Dendritic cell treated with granulocyte-macrophage colony-stimulating factor and Interleukin-4, amounts not matched to agents 40 ng/mL and 50 ng/mL, for 4 days (primary cell): ENCODE data around the gene NXN.
"Not testable (repeated sequence)": the region's sequence is repeated elsewhere in the genome, so short reads cannot be mapped to it uniquely, and the experiment has no call there.

Experiments
- H3K27ac Mint-ChIP-seq: one replicate; pipeline ENCODE4 v1.8.0; 2022; ENCODE audit warnings: mild to moderate bottlenecking, mixed read lengths
- H3K27me3 Mint-ChIP-seq: one replicate; pipeline ENCODE4 v1.8.0; 2022; ENCODE audit warnings: mild to moderate bottlenecking, mixed read lengths
- H3K36me3 Mint-ChIP-seq: one replicate; pipeline ENCODE4 v1.8.0; 2022; ENCODE audit warnings: low read depth, mixed read lengths
- H3K4me1 Mint-ChIP-seq: one replicate; pipeline ENCODE4 v1.8.0; 2022; ENCODE audit warnings: low read depth, mixed read lengths
- H3K4me3 Mint-ChIP-seq: one replicate; pipeline ENCODE4 v1.8.0; 2022; ENCODE audit warnings: mild to moderate bottlenecking, moderate library complexity, mixed read lengths
- H3K9me3 Mint-ChIP-seq: one replicate; pipeline ENCODE4 v1.8.0; 2022; ENCODE audit warnings: mixed read lengths
- intact Hi-C: fragments of 100-400 bp; cut with micrococcal nuclease; formaldehyde crosslinking; loops from one replicate; pipeline ENCODE4 v1.15.0; 2022

The NXN gene

DNA sequence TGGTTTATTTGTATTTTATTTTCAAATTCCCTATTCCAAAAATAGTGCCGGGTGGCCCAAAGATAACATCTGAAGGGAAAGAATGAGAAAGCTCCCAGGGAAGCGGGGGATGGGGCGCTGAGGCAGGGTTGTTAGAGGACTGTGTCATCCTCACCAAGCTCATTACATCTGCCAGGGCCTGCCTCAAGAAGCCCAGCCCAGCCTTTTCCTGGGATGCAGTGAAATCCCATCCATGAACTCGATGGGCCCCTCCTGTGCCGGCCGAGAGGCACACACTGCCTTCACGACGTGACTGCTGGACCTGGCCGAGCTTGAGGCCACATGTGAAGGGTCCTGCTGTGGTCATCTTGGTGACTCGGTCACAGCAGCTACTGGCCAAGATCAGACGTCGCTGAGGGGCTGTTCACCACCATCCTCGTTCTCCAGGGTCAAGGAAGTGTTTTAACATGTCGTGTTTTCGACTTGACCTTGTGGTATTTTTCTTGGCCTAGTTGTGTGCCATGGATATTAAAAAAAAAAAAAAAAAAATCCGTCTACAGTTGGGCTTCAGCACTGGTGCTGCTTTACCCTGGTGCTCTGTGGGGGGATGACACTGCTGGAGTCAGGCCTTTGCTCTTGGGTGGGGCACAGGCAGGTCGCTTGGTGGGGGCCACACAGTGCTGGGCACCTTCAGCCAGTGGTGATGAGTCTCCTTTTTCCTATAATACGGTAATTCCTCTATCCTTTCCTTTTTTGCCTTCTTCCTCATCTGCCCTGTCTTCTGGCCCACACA is 22.2 kb upstream of the NXN start:
- Mint-ChIP-seq H3K4me3 (no peak overlapping the region), H3K27me3 (no peaks in the 10 kb centered on the region), H3K9me3 (no peaks in the 10 kb centered on the region), H3K27ac (no peak overlapping the region), H3K36me3 (peaks cover 82% of the 10 kb centered on the region), H3K4me1 (peaks cover 47% of the 10 kb centered on the region)
- intact Hi-C loops = no loop called here

DNA sequence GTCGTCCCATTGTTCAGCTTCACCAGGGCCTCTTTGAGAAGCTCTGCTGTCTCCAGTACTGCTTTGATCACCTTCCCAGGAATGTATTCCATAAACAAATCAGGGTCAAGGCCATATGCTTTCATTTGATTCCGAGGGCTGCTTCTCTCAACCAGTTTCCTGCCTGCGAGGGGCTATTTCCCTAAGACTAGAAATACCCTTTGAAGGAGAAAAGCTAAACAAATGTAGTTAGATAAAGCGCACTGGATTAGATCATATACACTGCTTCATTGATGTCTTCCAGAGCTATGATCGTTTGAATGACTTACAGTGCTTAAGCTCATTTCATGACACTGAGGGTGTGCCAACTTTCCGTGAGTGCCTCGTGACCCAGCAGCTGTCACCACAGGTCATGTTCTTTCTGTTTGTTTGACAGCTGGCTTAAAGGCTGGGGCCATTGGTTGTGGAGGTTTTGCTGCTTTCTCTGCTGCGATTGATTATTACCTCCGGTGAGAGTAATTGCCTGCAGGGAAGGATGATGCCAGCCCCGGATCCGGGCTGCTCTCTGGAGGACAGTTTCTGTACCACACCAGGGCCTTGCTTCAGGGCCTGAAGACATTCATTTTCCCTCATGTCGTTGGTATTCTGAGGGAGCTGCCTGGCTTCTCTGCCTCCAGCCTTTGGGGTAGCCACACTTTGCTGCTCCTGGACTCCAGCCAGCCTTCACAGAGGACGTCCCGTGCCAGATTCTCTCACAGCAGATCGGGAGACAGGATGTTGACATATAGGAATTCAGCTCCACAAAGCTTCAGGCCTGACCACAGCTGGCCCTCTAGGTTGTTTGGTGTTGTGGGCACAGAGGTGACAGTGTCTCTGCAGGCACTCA is 21.3 kb upstream of the NXN start:
- H3K36me3 Mint-ChIP-seq = peaks cover 78% of the 10 kb centered on the region
- H3K4me3 Mint-ChIP-seq = no peak overlapping the region
- intact Hi-C loops = no loop called here
- peak overlapping the region; percentile 25 for H3K27ac Mint-ChIP-seq
- no peaks in the 10 kb centered on the region for H3K9me3 Mint-ChIP-seq
- peaks cover 42% of the 10 kb centered on the region for H3K4me1 Mint-ChIP-seq
- H3K27me3 Mint-ChIP-seq = no peaks in the 10 kb centered on the region

DNA sequence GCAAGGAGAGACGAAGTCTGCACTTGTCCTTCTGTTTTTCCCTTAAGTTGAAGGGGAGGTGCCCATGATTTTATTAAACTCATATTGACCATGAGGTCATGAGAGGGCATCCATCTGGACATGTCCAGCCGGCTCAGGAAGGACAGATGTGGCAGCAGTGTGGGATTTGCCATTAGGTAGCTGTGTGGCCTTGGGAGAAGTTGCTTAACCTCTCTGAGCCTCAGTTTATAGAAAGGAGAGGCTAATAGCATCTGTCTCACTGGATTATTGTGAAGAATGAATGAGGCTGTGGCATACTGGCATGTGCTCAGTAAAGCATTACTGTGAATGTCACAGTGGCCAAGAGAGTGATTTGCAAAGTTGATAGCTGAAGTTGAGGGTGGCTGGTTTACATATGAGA is 18.5 kb upstream of the NXN start:
- H3K4me1 Mint-ChIP-seq = peaks cover 29% of the 10 kb centered on the region
- peaks cover 21% of the 10 kb centered on the region for H3K9me3 Mint-ChIP-seq
- no peaks in the 10 kb centered on the region for H3K27me3 Mint-ChIP-seq
- peak overlapping the region; percentile 91 for H3K4me3 Mint-ChIP-seq
- no peak overlapping the region for H3K27ac Mint-ChIP-seq
- intact Hi-C loops = loop anchor here (5.0 kb wide), 1 partner anchor 216 kb away; the partner anchor contains the start of genes GLOD4 and MRM3
- H3K36me3 Mint-ChIP-seq = peaks cover 59% of the 10 kb centered on the region

DNA sequence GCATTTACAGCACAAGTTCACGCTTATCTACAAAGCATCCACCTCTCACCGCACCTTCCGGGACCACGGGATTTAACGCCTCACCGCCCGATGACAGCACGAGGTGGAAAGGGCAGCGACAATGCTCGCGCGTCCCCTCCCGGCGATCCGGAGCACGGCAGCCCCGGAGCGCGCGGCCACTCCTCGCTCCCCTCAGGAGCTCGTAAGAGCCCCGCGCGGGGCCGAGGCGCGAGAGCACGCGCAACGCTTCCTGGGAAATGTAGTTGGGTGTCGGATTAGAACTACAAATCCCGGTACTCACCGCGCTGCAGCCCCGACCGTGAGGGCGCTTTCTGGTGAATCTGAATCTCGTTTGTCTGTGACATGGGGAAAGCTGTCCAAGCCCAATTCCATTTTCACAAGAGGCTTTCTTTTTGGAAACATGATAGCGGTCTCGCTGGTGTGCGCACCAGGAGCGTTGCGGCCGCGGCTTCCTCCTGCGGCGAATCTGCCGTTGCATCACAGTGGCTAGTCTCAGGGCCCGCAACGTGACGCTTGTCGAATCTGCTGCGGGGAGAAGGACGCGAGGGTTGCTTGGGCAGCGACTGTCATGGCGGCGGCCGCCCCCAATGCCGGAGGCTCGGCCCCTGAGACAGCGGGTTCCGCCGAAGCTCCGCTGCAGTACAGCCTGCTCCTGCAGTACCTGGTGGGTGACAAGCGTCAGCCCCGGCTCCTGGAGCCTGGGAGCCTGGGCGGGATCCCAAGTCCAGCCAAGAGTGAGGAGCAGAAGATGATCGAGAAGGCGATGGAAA is 17.2 kb upstream of the NXN start, which contains the start of gene TIMM22:
Gene TIMM22, plus strand, starts transcription at position 576 of the 791 bp plus-strand sequence. Its CDS starts 14 bp downstream, at position 590.
- H3K27ac Mint-ChIP-seq = peak within 1 kb of the TSS; percentile 98

DNA sequence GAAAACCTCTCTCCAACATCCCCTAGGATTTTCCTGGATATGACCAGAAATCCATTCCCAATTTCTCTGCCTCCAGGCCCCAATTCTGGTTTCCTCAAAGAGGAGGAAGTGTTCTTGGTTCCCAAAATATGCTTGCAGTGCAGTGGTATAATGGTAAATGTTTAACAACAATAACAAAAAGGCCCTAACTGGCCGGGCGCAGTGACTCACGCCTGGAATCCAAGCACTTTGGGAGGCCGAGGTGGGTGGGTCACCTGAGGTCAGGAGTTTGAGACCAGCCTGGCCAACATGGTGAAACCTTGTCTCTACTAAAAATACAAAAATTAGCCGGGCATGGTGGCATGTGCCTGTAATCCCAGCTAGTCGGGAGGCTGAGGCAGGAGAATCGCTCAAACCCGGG is 15.7 kb upstream of the NXN start:
- not testable (repeated sequence) for H3K27me3 Mint-ChIP-seq, H3K27ac Mint-ChIP-seq, H3K4me3 Mint-ChIP-seq
- Mint-ChIP-seq H3K9me3 (peaks cover 33% of the 10 kb centered on the region), H3K36me3 (peaks cover 31% of the 10 kb centered on the region), H3K4me1 (peaks cover 19% of the 10 kb centered on the region)
- intact Hi-C loops = loop anchor here (5.0 kb wide), 1 partner anchor 213 kb away; the partner anchor contains the start of genes GLOD4 and MRM3

More for the DNA sequence above, 17.2 kb upstream of the NXN start, which contains the start of gene TIMM22:
- Mint-ChIP-seq H3K27me3 (no peaks in the 10 kb centered on the region), H3K4me1 (peaks cover 19% of the 10 kb centered on the region), H3K36me3 (peaks cover 46% of the 10 kb centered on the region), H3K4me3 (peak within 1 kb of the TSS; percentile 91), H3K9me3 (peaks cover 33% of the 10 kb centered on the region)
- intact Hi-C loops = loop anchor here (5.0 kb wide), 1 partner anchor 214 kb away; the partner anchor contains the start of genes GLOD4 and MRM3

GRCh38 chr17:992933-993332 is 13.4 kb upstream of the NXN start:
- H3K4me1 Mint-ChIP-seq = peaks cover 3% of the 10 kb centered on the region
- intact Hi-C loops = no loop called here
- peaks cover 18% of the 10 kb centered on the region for H3K36me3 Mint-ChIP-seq
- peaks cover 33% of the 10 kb centered on the region for H3K9me3 Mint-ChIP-seq
- H3K27me3 Mint-ChIP-seq = peaks cover 3% of the 10 kb centered on the region
- no peak overlapping the region for H3K4me3 Mint-ChIP-seq
- H3K27ac Mint-ChIP-seq = no peak overlapping the region

DNA sequence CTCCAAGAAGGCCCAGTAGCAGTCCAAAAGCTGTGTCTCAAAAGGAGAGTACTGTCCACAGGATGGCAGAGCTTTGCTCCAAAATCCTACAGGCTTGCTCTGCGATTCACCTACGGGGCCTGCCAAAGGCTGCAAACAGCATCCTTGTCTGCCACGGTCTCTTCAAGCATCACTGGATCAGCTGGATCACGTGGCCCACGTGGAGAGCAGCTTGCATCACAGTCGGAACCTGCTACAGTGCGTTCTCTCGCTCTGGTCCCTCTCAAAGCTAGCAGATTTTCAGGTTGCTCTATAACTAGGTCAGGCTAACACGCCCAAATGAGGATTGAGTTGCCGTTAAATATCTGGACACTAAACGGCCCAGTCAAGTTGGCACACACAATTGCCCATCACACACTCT is 9.0 kb upstream of the NXN start:
- Mint-ChIP-seq H3K36me3 (no peaks in the 10 kb centered on the region), H3K9me3 (peaks cover 17% of the 10 kb centered on the region), H3K27ac (no peak overlapping the region), H3K27me3 (peaks cover 8% of the 10 kb centered on the region), H3K4me3 (no peak overlapping the region), H3K4me1 (no peaks in the 10 kb centered on the region)
- intact Hi-C loops = no loop called here

DNA sequence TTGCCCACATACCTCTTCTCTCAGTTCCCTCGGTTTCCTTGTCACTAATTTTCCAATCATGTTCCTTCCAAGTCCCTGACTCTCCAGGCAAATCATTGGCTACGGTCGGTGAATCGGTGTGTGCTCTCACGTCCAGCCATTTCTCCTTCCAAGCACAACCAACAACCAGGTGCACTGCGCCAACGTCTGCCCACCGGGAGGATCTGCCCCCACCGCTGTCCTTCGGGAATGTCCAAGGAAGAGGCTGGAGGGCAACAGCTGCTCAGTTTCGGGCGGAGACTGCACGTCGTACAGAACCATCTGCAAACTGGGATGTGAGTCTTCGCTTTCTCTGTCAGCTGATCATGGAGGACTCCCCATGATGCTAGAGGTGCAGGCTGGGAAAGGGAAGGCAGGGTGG is 8.4 kb upstream of the NXN start:
- Mint-ChIP-seq H3K4me1 (no peaks in the 10 kb centered on the region), H3K9me3 (peaks cover 11% of the 10 kb centered on the region), H3K36me3 (no peaks in the 10 kb centered on the region), H3K27ac (no peak overlapping the region), H3K27me3 (peaks cover 9% of the 10 kb centered on the region), H3K4me3 (no peak overlapping the region)
- intact Hi-C loops = no loop called here

DNA sequence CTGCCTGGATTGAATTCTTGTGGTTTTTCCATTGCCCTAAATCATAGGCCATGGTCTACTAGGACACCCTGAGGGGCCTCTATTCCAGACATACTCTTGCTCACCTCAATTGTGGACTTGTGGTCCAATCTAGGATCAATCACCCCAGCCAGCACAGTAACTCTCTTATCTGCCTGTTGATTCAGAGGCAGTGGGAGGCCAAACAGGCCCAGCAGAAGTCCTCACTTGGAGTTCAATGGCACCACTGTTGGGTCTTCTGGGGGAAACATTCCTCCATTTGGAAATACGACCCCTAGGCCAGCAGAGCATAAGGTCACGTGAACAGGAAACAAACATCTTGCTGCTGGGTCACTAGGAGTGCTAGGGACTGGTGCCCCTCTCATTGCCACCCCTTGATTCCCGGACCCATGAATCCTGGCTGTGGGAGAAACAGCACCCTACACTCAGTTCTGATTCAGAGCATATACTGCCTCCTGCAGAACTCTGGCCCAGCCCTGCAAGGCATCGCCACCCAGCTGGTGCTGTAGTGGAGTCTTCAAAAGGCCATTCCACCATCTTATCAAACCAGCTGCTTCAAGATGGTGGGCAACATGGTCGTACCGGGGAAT is 6.8 kb upstream of the NXN start:
- Mint-ChIP-seq H3K27ac (no peak overlapping the region), H3K4me1 (no peaks in the 10 kb centered on the region), H3K27me3 (peaks cover 11% of the 10 kb centered on the region), H3K4me3 (no peak overlapping the region), H3K9me3 (no peaks in the 10 kb centered on the region), H3K36me3 (no peaks in the 10 kb centered on the region)
- intact Hi-C loops = no loop called here

DNA sequence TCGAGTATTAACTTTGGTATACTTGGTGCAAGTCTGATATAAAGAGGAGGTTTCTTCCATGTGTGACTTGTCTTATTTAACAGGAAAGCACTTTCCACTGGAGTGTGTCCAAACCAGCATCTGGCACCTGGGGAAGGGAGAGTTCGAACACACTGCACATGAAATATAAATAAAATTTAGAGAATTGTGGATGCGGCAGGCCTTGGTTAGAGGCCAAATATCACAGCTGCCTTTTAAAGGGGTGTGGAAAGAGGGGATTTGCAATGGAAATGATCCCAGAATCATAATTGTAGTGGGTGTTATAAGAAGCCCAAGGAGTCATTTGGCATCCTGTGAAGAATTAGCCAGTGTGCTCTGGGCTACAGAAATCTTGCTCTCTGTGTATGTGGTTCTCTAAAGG is 4.3 kb upstream of the NXN start:
- Mint-ChIP-seq H3K36me3 (no peaks in the 10 kb centered on the region), H3K9me3 (no peaks in the 10 kb centered on the region), H3K4me3 (no peak overlapping the region), H3K27me3 (peaks cover 8% of the 10 kb centered on the region), H3K27ac (no peak overlapping the region), H3K4me1 (peaks cover 16% of the 10 kb centered on the region)
- intact Hi-C loops = loop anchor here (5.0 kb wide), 1 partner anchor 107 kb away; no protein-coding TSS in a partner anchor

- Mint-ChIP-seq H3K4me1 (peaks cover 22% of the 10 kb centered on the region), H3K27me3 (peaks cover 34% of the 10 kb centered on the region), H3K4me3 (no peak overlapping the region), H3K27ac (peak overlapping the region; percentile 57), H3K9me3 (no peaks in the 10 kb centered on the region), H3K36me3 (no peaks in the 10 kb centered on the region)
- intact Hi-C loops = loop anchor here (1.0 to 5.0 kb wide), 2 partner anchors 104 to 186 kb away; no protein-coding TSS in a partner anchor
Measured at GRCh38 chr17:981292-981658, 1.7 kb upstream of the NXN start.

DNA sequence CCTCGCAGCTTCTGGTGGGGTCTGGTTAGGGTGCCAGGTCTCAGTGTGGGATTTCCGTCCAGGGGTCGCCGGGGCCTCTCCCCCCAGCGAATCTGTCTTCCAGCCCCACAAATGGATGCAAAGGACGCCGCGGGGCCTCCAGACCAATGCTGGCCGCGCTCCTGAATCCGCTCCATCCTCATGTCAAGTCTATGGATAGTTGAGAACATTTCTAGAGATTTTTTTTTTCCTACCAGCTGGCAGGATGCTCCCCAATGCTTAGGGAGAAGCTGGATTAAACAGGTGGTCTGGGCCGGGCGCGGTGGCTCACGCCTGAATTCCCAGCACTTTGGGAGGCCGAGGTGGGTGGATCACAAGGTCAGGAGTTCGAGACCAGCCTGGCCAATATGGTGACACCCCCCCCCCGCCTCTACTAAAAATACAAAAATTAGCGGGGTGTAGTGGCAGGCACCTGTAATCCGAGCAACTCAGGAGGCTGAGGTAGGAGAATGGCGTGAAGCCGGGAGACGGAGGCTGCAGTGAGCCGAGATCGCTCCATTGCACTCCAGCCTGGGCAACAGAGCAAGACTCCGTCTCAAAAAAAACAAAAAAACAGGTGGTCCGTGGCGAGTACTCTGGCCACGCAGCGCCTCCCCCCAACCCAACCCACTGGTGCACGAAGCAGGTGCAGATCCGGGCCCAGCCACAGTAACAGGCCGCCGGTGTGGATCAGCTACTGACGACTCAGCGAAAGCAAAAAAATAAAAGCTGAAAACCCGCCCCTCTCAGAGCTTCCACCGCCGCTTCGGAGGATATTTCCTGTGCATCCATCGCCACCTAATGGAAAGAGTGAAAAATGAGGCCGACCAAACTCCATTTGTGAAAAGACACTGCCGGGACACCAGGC is 1.1 kb upstream of the NXN start:
- intact Hi-C loops = loop anchor here (1.0 to 5.0 kb wide), 2 partner anchors 103 to 185 kb away; no protein-coding TSS in a partner anchor
- H3K36me3 Mint-ChIP-seq = no peaks in the 10 kb centered on the region
- H3K27me3 Mint-ChIP-seq = peaks cover 36% of the 10 kb centered on the region
- H3K9me3 Mint-ChIP-seq = no peaks in the 10 kb centered on the region
- H3K4me1 Mint-ChIP-seq = peaks cover 24% of the 10 kb centered on the region
- peak overlapping the region; percentile 79 for H3K27ac Mint-ChIP-seq
- peak overlapping the region; percentile 82 for H3K4me3 Mint-ChIP-seq
